SK-N-SH (cell line): ENCODE measurements around the gene ARHGAP45.

Source experiments
- JUND ChIP-seq: IDR thresholded peaks from 2 replicates; pipeline ENCODE4 v1.4.0; 2012
- POLR2AphosphoS5 ChIP-seq: IDR thresholded peaks from 2 replicates; pipeline ENCODE4 v1.6.1; 2012; ENCODE audit warnings: low read depth, low read length
- RAD21 ChIP-seq: IDR thresholded peaks from 2 replicates; pipeline ENCODE4 v1.6.1; 2012; ENCODE audit warnings: mild to moderate bottlenecking, low read length
- TAF1 ChIP-seq: IDR thresholded peaks from 2 replicates; pipeline ENCODE4 v1.6.1; 2012; ENCODE audit warnings: low read depth, mild to moderate bottlenecking, low read length, moderate library complexity, borderline replicate concordance
- TF ChIP-seq, protein P1 (sequence below): IDR thresholded peaks from 2 replicates; pipeline ENCODE4 v1.4.0; 2012; ENCODE audit warnings: low read depth, borderline replicate concordance
- TF ChIP-seq, protein P2 (sequence below): IDR thresholded peaks from 2 replicates; pipeline ENCODE4 v1.6.1; 2012; ENCODE audit warnings: mild to moderate bottlenecking, low read depth, low read length, moderate library complexity

DNA sequence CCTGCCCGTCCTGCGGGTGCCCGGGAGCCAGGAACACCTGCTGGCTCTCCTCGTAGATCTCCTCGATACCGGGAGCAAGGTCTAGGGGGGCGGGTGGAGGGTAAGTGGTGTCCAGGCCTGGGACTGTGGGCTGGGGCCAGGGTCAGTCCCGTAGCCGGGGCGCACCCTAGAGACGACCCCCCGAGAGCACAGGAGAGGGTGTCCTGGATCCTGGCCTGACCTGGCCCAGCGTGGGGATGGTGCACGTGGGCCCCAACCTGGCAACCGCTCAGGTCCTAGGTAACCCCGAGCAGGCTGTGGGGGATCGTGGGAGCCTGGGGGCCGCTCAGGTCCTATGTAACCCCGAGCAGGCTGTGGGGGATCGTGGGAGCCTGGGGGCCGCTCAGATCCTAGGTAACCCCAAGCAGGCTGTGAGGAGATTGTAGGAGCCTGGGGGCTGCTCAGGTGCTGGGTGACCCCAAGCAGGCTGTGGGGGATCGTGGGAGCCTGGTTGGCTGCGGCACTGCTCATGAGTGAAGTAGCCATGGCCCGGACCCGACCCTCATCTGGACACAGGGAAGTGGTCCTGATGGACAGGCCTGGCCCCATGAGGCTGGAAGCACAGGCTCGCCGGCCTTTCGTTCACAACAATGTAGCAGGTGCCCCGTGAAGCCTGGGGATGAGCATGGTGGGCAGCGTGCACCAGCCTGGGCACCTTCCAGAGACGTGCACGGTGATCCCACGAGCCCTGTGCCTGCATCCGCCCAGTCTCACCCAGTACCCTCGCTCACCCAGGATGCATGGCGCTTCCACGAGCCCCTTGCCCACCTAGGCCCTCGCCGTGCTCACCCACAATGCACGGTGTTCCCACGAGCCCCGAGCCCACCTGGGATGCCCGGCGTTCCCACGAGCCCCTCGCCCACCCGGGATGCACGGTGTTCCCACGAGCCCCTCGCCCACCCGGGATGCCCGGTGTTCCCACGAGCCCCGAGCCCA, 43.0 kb downstream of the ARHGAP45 start:
- TF ChIP-seq TAF1 (no peak), RAD21 (no peak), POLR2AphosphoS5 (no peak), JUND (no peak)
- TF ChIP-seq, protein P1, sequence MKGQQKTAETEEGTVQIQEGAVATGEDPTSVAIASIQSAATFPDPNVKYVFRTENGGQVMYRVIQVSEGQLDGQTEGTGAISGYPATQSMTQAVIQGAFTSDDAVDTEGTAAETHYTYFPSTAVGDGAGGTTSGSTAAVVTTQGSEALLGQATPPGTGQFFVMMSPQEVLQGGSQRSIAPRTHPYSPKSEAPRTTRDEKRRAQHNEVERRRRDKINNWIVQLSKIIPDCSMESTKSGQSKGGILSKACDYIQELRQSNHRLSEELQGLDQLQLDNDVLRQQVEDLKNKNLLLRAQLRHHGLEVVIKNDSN: no peak
- TF ChIP-seq, protein P2, sequence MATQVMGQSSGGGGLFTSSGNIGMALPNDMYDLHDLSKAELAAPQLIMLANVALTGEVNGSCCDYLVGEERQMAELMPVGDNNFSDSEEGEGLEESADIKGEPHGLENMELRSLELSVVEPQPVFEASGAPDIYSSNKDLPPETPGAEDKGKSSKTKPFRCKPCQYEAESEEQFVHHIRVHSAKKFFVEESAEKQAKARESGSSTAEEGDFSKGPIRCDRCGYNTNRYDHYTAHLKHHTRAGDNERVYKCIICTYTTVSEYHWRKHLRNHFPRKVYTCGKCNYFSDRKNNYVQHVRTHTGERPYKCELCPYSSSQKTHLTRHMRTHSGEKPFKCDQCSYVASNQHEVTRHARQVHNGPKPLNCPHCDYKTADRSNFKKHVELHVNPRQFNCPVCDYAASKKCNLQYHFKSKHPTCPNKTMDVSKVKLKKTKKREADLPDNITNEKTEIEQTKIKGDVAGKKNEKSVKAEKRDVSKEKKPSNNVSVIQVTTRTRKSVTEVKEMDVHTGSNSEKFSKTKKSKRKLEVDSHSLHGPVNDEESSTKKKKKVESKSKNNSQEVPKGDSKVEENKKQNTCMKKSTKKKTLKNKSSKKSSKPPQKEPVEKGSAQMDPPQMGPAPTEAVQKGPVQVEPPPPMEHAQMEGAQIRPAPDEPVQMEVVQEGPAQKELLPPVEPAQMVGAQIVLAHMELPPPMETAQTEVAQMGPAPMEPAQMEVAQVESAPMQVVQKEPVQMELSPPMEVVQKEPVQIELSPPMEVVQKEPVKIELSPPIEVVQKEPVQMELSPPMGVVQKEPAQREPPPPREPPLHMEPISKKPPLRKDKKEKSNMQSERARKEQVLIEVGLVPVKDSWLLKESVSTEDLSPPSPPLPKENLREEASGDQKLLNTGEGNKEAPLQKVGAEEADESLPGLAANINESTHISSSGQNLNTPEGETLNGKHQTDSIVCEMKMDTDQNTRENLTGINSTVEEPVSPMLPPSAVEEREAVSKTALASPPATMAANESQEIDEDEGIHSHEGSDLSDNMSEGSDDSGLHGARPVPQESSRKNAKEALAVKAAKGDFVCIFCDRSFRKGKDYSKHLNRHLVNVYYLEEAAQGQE: no peak
